Right atrium auricular region (tissue), 2 donors: ENCODE data around the gene RBM38. TPM values are rescaled to one million over a fixed set of nuclear protein-coding genes. Genes with fewer than 3 reads are reported as not detected.

Experiments
- total RNA-seq, 2 donors: library from RNA; depleted of rRNA; stranded (reverse); fragments of >200 nt; gene quantifications; one replicate each; pipeline ENCODE4 v1.1.0, GENCODE V29; 2016

Gene RBM38
- total RNA-seq, 2 donors from 2014 or later, result 127 to 151 TPM

Other genes with a start within 250 kb of the RBM38 start
- 10 to 100 TPM; 15.1 to 23.0 TPM for gene BMP7, start 124.8 kb upstream of the RBM38 start, total RNA-seq
- gene SPO11, start 61.6 kb upstream of the RBM38 start, total RNA-seq, result not detected
- 10 to 100 TPM; 11.6 to 11.8 TPM for gene RAE1, start 40.1 kb upstream of the RBM38 start, total RNA-seq
- gene CTCFL, start 133.7 kb downstream of the RBM38 start, total RNA-seq, result not detected
- gene PCK1, start 169.7 kb downstream of the RBM38 start, total RNA-seq, result 1 to 10 TPM in 1 of 2 donors, under 1 TPM in 1; 0.52 to 4.7 TPM
- not detected for gene ZBP1, start 229.0 kb downstream of the RBM38 start, total RNA-seq